Measurements from ENCODE around the gene LILRA2. TPM values are rescaled to one million over a fixed set of nuclear protein-coding genes. Genes with fewer than 3 reads are reported as not detected.

The LILRA2 gene
- total RNA-seq (2022; extraction: Qiagen RNA extraction; ENCODE audit: low read depth), result not detected in 5 replicates

GRCh38 chr19:54573330-54573872, at the start of gene LILRA2:
Gene LILRA2, plus strand, starts transcription at chr19:54573790. Its CDS starts 89 bp downstream, at chr19:54573879.

GRCh38 chr19:54593445-54593844, 19.9 kb downstream of the LILRA2 start, which contains the start of gene LILRA1:
Gene LILRA1, plus strand, starts transcription at chr19:54593632. Its CDS starts 613 bp downstream, at chr19:54594245.

GRCh38 chr19:54630262-54630661, 56.7 kb downstream of the LILRA2 start, which contains the start of gene LILRB1:
Gene LILRB1, plus strand, starts transcription at chr19:54630484. Its CDS starts 590 bp downstream, at chr19:54631074.

Other genes with a start within 250 kb of the LILRA2 start
- 0.08 TPM in 1 of 5 replicates, not detected in the others for gene LILRA4, start 234.6 kb upstream of the LILRA2 start, total RNA-seq (2022; extraction: Qiagen RNA extraction; ENCODE audit: low read depth)
- gene LAIR1, start 208.9 kb upstream of the LILRA2 start, total RNA-seq (2022; extraction: Qiagen RNA extraction; ENCODE audit: low read depth), result 0.16 TPM in 1 of 5 replicates, not detected in the others
- gene TTYH1, start 158.3 kb upstream of the LILRA2 start, total RNA-seq (2022; extraction: Qiagen RNA extraction; ENCODE audit: low read depth), result 0.14 to 0.34 TPM (median 0.25 TPM) in 4 of 5 replicates, not detected in the other
- 69.7 to 124 TPM (median 109 TPM) in 5 replicates for gene LENG8, start 124.6 kb upstream of the LILRA2 start, total RNA-seq (2022; extraction: Qiagen RNA extraction; ENCODE audit: low read depth)
- gene LENG9, start 110.0 kb upstream of the LILRA2 start, total RNA-seq (2022; extraction: Qiagen RNA extraction; ENCODE audit: low read depth), result 5.4 to 8.0 TPM (median 6.7 TPM) in 5 replicates
- gene CDC42EP5, start 100.5 kb upstream of the LILRA2 start, total RNA-seq (2022; extraction: Qiagen RNA extraction; ENCODE audit: low read depth), result not detected in 5 replicates
- not detected in 5 replicates for gene LAIR2, start 71.0 kb upstream of the LILRA2 start, total RNA-seq (2022; extraction: Qiagen RNA extraction; ENCODE audit: low read depth)
- gene LILRA1, start 19.8 kb downstream of the LILRA2 start, total RNA-seq (2022; extraction: Qiagen RNA extraction; ENCODE audit: low read depth), result not detected in 5 replicates
- 0.03 to 0.07 TPM in 2 of 5 replicates, not detected in the others for gene LILRB1, start 56.7 kb downstream of the LILRA2 start, total RNA-seq (2022; extraction: Qiagen RNA extraction; ENCODE audit: low read depth)
- not detected in 5 replicates for gene LILRB4, start 89.2 kb downstream of the LILRA2 start, total RNA-seq (2022; extraction: Qiagen RNA extraction; ENCODE audit: low read depth)
- gene KIR3DL3, start 150.7 kb downstream of the LILRA2 start, total RNA-seq (2022; extraction: Qiagen RNA extraction; ENCODE audit: low read depth), result not detected in 5 replicates
- not detected in 5 replicates for gene KIR2DL3, start 164.7 kb downstream of the LILRA2 start, total RNA-seq (2022; extraction: Qiagen RNA extraction; ENCODE audit: low read depth)
- not detected in 5 replicates for gene KIR2DL1, start 196.0 kb downstream of the LILRA2 start, total RNA-seq (2022; extraction: Qiagen RNA extraction; ENCODE audit: low read depth)
- not detected in 5 replicates for gene KIR2DL4, start 229.8 kb downstream of the LILRA2 start, total RNA-seq (2022; extraction: Qiagen RNA extraction; ENCODE audit: low read depth)
- gene KIR3DL1, start 242.7 kb downstream of the LILRA2 start, total RNA-seq (2022; extraction: Qiagen RNA extraction; ENCODE audit: low read depth), result not detected in 5 replicates